Trophoblast cell (in vitro differentiated cells and primary cell): Measurements from ENCODE around the gene GNA12.
A peak's percentile ranks its signal among the peaks of the same experiment; 100 is the strongest.

Experiments
- DNase-seq, 2 donors: peaks; one replicate each; pipeline ENCODE4 v3.0.0-alpha.2; 2016
- H2AFZ ChIP-seq: 2 replicates; pipeline ENCODE4 v1.6.1; 2013; ENCODE audit warnings: low read length, moderate library complexity, mild to moderate bottlenecking; ENCODE audit not compliant: insufficient read depth, poor library complexity
- H2AK5ac ChIP-seq: 2 replicates; pipeline ENCODE4 v1.6.1; 2013; ENCODE audit warnings: mild to moderate bottlenecking, low read length
- H2BK120ac ChIP-seq: 2 replicates; pipeline ENCODE4 v1.6.1; 2013; ENCODE audit warnings: low read length, mild to moderate bottlenecking, moderate library complexity; ENCODE audit not compliant: insufficient read depth, poor library complexity
- H2BK12ac ChIP-seq: 2 replicates; pipeline ENCODE4 v1.6.1; 2013; ENCODE audit warnings: mild to moderate bottlenecking, low read length, moderate library complexity
- H2BK5ac ChIP-seq: 2 replicates; pipeline ENCODE4 v1.6.1; 2013; ENCODE audit warnings: low read length, low read depth, moderate library complexity, mild to moderate bottlenecking; ENCODE audit not compliant: poor library complexity
- H3K14ac ChIP-seq: 2 replicates; pipeline ENCODE4 v1.6.1; 2013; ENCODE audit warnings: mild to moderate bottlenecking, low read length
- H3K18ac ChIP-seq: 2 replicates; pipeline ENCODE4 v1.6.1; 2013; ENCODE audit warnings: mild to moderate bottlenecking, low read length
- H3K23ac ChIP-seq: 2 replicates; pipeline ENCODE4 v1.6.1; 2013; ENCODE audit warnings: low read length
- H3K27ac ChIP-seq: 2 replicates; pipeline ENCODE4 v1.5.1; 2013; ENCODE audit warnings: low read depth, mild to moderate bottlenecking, inconsistent platforms, low read length, moderate library complexity
- H3K27me3 ChIP-seq: 2 replicates; pipeline ENCODE4 v1.6.1; 2013; ENCODE audit warnings: inconsistent platforms, mild to moderate bottlenecking, low read length, moderate library complexity; ENCODE audit not compliant: insufficient read depth
- H3K36me3 ChIP-seq, 2 experiments: 1 replicate in 1 of 2; 2 replicates in 1 of 2; pipeline ENCODE4 v1.6.1; 2013; ENCODE audit warnings: low read length in 2 of 2, mild to moderate bottlenecking in 2 of 2, moderate library complexity in 1 of 2; ENCODE audit not compliant: insufficient read depth in 2 of 2, control insufficient read depth in 1 of 2
- H3K4ac ChIP-seq: 2 replicates; pipeline ENCODE4 v1.6.1; 2013; ENCODE audit warnings: low read depth, mild to moderate bottlenecking, low read length, moderate library complexity
- H3K4me1 ChIP-seq, 2 experiments: 1 replicate in 1 of 2; 2 replicates in 1 of 2; pipeline ENCODE4 v1.6.1; 2013; ENCODE audit warnings: low read length in 2 of 2, mild to moderate bottlenecking in 2 of 2, moderate library complexity in 1 of 2; ENCODE audit not compliant: insufficient read depth in 2 of 2, control insufficient read depth in 1 of 2
- H3K4me2 ChIP-seq: 2 replicates; pipeline ENCODE4 v1.6.1; 2013; ENCODE audit warnings: inconsistent platforms, mild to moderate bottlenecking, low read length, moderate library complexity
- H3K4me3 ChIP-seq: 2 replicates; pipeline ENCODE4 v1.5.1; 2013; ENCODE audit warnings: mild to moderate bottlenecking, low read depth, low read length, inconsistent platforms
- H3K79me1 ChIP-seq: one replicate; pipeline ENCODE4 v1.6.1; 2013; ENCODE audit warnings: low read length
- H3K79me2 ChIP-seq: 2 replicates; pipeline ENCODE4 v1.6.1; 2013; ENCODE audit warnings: low read length, mild to moderate bottlenecking; ENCODE audit not compliant: control insufficient read depth, insufficient read depth, poor library complexity
- H3K9ac ChIP-seq: 2 replicates; pipeline ENCODE4 v1.6.1; 2013; ENCODE audit warnings: mild to moderate bottlenecking, low read length
- H3K9me3 ChIP-seq: 2 replicates; pipeline ENCODE4 v1.6.1; 2013; ENCODE audit warnings: low read depth, mild to moderate bottlenecking, control low read depth, inconsistent platforms, low read length; ENCODE audit not compliant: insufficient read depth
- H4K12ac ChIP-seq: 2 replicates; pipeline ENCODE4 v1.6.1; 2013; ENCODE audit warnings: low read depth, mild to moderate bottlenecking, low read length, moderate library complexity
- H4K8ac ChIP-seq: 2 replicates; pipeline ENCODE4 v1.6.1; 2013; ENCODE audit warnings: low read depth, mild to moderate bottlenecking, low read length, moderate library complexity
- H4K91ac ChIP-seq: one replicate; pipeline ENCODE4 v1.6.1; 2013; ENCODE audit warnings: low read depth, mild to moderate bottlenecking, low read length, moderate library complexity
- WGBS: extraction: QIAGEN DNeasy Blood & Tissue Kit; methylation state at CpG from one replicate; pipeline ENCODE4 v1.1.7; 2013; ENCODE audit warnings: missing lambda C conversion rate; ENCODE audit not compliant: insufficient read length, insufficient coverage; ENCODE audit errors: extremely low coverage; 5-methylcytosine and 5-hydroxymethylcytosine counted together

The GNA12 gene

GRCh38 chr7:2843191-2843685 lies 870 bp downstream of the GNA12 start:
- H2AFZ ChIP-seq: peak overlapping the region; percentile 67
- WGBS: no CpG with 5 or more reads among the region's 15 CpGs
- no peak overlapping the region for H3K23ac ChIP-seq
- DNase-seq: no peak
- H3K79me2 ChIP-seq: peaks cover 33% of the 10 kb centered on the region
- H3K36me3 ChIP-seq: peaks cover 12 to 16% of the 10 kb centered on the region in 2 experiments
- H3K4me2 ChIP-seq: peak overlapping the region; percentile 58
- peaks cover 10 to 18% of the 10 kb centered on the region in 2 experiments for H3K4me1 ChIP-seq
- H3K79me1 ChIP-seq: peaks cover 23% of the 10 kb centered on the region
- peak overlapping the region; percentile 100 for H3K4ac ChIP-seq
- peak overlapping the region; percentile 99 for H3K18ac ChIP-seq
- peak overlapping the region; percentile 51 for H3K9ac ChIP-seq
- peak overlapping the region; percentile 90 for H3K4me3 ChIP-seq
- peak overlapping the region; percentile 75 for H2BK120ac ChIP-seq
- H2BK5ac ChIP-seq: peak overlapping the region; percentile 53
- H4K12ac ChIP-seq: peak overlapping the region; percentile 77
- H3K27me3 ChIP-seq: no peaks in the 10 kb centered on the region
- H2AK5ac ChIP-seq: peak overlapping the region; percentile 95
- H2BK12ac ChIP-seq: peak overlapping the region; percentile 62
- peak overlapping the region; percentile 87 for H4K91ac ChIP-seq
- H3K27ac ChIP-seq: peak overlapping the region; percentile 69
- peak overlapping the region; percentile 95 for H3K14ac ChIP-seq
- H3K9me3 ChIP-seq: no peaks in the 10 kb centered on the region
- peak overlapping the region; percentile 59 for H4K8ac ChIP-seq

GRCh38 chr7:2841907-2842306 lies 2.2 kb downstream of the GNA12 start:
- no peak overlapping the region for H4K12ac ChIP-seq
- no peak overlapping the region for H4K8ac ChIP-seq
- H3K9me3 ChIP-seq: no peaks in the 10 kb centered on the region
- no peak overlapping the region for H3K18ac ChIP-seq
- peaks cover 23% of the 10 kb centered on the region for H3K79me1 ChIP-seq
- peaks cover 34% of the 10 kb centered on the region for H3K79me2 ChIP-seq
- no peak overlapping the region for H2AK5ac ChIP-seq
- no peak overlapping the region for H2BK120ac ChIP-seq
- peak overlapping the region; percentile 43 for H4K91ac ChIP-seq
- no peak for DNase-seq
- H3K4me3 ChIP-seq: no peak overlapping the region
- no CpG with 5 or more reads among the region's 5 CpGs for WGBS
- H2AFZ ChIP-seq: no peak overlapping the region
- peak overlapping the region; percentile 68 for H3K4ac ChIP-seq
- H3K36me3 ChIP-seq: peaks cover 15 to 16% of the 10 kb centered on the region in 2 experiments
- peak overlapping the region; percentile 50 for H3K27ac ChIP-seq
- peak overlapping the region; percentile 54 for H3K14ac ChIP-seq
- peak overlapping the region; percentile 58 for H3K4me2 ChIP-seq
- H2BK12ac ChIP-seq: no peak overlapping the region
- H2BK5ac ChIP-seq: peak overlapping the region; percentile 59
- H3K23ac ChIP-seq: no peak overlapping the region
- H3K9ac ChIP-seq: no peak overlapping the region
- peaks cover 12 to 18% of the 10 kb centered on the region in 2 experiments for H3K4me1 ChIP-seq
- H3K27me3 ChIP-seq: no peaks in the 10 kb centered on the region

- DNase-seq: no peak
- H3K14ac ChIP-seq: no peak overlapping the region
These were observed 3.6 kb downstream of the GNA12 start for GRCh38 chr7:2840458-2840857.

GRCh38 chr7:2838873-2839578 lies 5.1 kb downstream of the GNA12 start:
- H3K4me1 ChIP-seq: peaks cover 15 to 22% of the 10 kb centered on the region in 2 experiments

More at GRCh38 chr7:2840458-2840857, 3.6 kb downstream of the GNA12 start:
- H2AK5ac ChIP-seq: no peak overlapping the region
- H2BK12ac ChIP-seq: no peak overlapping the region
- no peak overlapping the region for H4K91ac ChIP-seq
- no CpG with 5 or more reads among the region's 4 CpGs for WGBS
- no peak overlapping the region for H3K4me3 ChIP-seq
- H3K9me3 ChIP-seq: no peaks in the 10 kb centered on the region
- H3K79me1 ChIP-seq: peaks cover 23% of the 10 kb centered on the region
- peak overlapping the region; percentile 87 for H3K4ac ChIP-seq
- H3K9ac ChIP-seq: no peak overlapping the region
- peak overlapping the region; percentile 38 for H3K27ac ChIP-seq
- no peak overlapping the region for H2BK5ac ChIP-seq
- H2AFZ ChIP-seq: no peak overlapping the region
- peak overlapping the region; percentile 35 for H3K18ac ChIP-seq
- peaks cover 16 to 23% of the 10 kb centered on the region in 2 experiments for H3K36me3 ChIP-seq
- H3K4me1 ChIP-seq: peaks cover 12 to 18% of the 10 kb centered on the region in 2 experiments
- H2BK120ac ChIP-seq: no peak overlapping the region
- H4K8ac ChIP-seq: no peak overlapping the region
- no peaks in the 10 kb centered on the region for H3K27me3 ChIP-seq
- H3K4me2 ChIP-seq: no peak overlapping the region
- H3K23ac ChIP-seq: no peak overlapping the region
- H4K12ac ChIP-seq: peak overlapping the region; percentile 15
- H3K79me2 ChIP-seq: peaks cover 40% of the 10 kb centered on the region

More at GRCh38 chr7:2838873-2839578, 5.1 kb downstream of the GNA12 start:
- no peak overlapping the region for H2AK5ac ChIP-seq
- no peak overlapping the region for H3K4me3 ChIP-seq
- H4K12ac ChIP-seq: no peak overlapping the region
- H3K18ac ChIP-seq: no peak overlapping the region
- H4K8ac ChIP-seq: no peak overlapping the region
- H3K9ac ChIP-seq: no peak overlapping the region
- H3K23ac ChIP-seq: no peak overlapping the region
- H2BK120ac ChIP-seq: no peak overlapping the region
- H2BK5ac ChIP-seq: no peak overlapping the region
- H3K4ac ChIP-seq: peak overlapping the region; percentile 87
- no CpG with 5 or more reads among the region's 13 CpGs for WGBS
- H3K14ac ChIP-seq: no peak overlapping the region
- H3K4me2 ChIP-seq: no peak overlapping the region
- DNase-seq: no peak
- no peak overlapping the region for H3K27ac ChIP-seq
- no peaks in the 10 kb centered on the region for H3K27me3 ChIP-seq
- H3K79me2 ChIP-seq: peaks cover 41% of the 10 kb centered on the region
- peaks cover 24% of the 10 kb centered on the region for H3K79me1 ChIP-seq
- no peak overlapping the region for H4K91ac ChIP-seq
- peaks cover 19 to 32% of the 10 kb centered on the region in 2 experiments for H3K36me3 ChIP-seq
- H3K9me3 ChIP-seq: no peaks in the 10 kb centered on the region
- no peak overlapping the region for H2AFZ ChIP-seq
- H2BK12ac ChIP-seq: no peak overlapping the region
